GM19239 (cell line): ENCODE data around the gene SLC25A21.
"Not testable (repeated sequence)": the region's sequence is repeated elsewhere in the genome, so short reads cannot be mapped to it uniquely, and the experiment has no call there.

Experiments used
- DNase-seq: peaks from one replicate; pipeline ENCODE4 v3.0.0; 2011; ENCODE audit warnings: low spot score; ENCODE audit not compliant: insufficient read length
- FAIRE-seq: peaks from 2 replicates; lab custom pipeline; 2011; peaks lifted over from hg19 to GRCh38; lab: Jason Lieb, UNC

The SLC25A21 gene

DNA sequence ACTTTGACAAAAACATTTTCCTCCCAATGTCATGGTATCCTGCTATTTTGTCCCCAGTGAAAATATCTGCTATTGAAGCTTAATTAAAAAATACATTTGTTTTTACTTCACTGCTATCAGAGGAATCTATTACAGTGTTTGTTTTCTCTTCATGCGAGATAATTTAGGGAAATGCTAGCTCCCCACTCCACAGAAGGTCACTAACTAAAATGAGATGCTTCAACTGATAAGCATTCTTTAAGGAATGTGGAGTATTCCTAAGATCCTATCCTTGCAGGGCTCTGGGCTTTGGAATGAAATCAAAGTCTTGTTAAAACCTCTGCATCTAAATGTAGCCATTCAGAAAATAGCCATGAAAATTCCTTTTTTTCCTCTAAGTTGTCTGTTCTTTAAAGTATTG lies 471.3 kb downstream of the SLC25A21 start:
- no peak for FAIRE-seq
- DNase-seq, result no peak

DNA sequence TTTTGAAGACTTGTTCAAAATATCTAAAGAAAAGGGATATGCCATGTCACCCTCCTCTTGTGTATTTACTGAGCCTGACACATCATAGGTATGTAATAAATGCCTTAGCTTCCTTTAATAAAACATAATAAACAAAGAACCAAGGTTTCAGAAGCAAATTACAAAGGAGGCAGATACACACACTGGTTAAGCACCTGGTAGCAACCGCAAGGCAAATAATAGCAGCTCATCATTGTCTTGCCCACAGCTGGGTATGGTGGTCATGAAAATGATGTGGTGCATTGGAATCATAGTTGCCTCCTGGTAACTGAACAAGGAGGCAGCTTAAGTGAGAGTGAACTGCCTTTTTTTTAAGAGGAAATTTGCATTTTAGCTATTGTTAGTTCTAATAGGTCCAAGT lies 471.8 kb downstream of the SLC25A21 start:
- no peak for FAIRE-seq
- no peak for DNase-seq

DNA sequence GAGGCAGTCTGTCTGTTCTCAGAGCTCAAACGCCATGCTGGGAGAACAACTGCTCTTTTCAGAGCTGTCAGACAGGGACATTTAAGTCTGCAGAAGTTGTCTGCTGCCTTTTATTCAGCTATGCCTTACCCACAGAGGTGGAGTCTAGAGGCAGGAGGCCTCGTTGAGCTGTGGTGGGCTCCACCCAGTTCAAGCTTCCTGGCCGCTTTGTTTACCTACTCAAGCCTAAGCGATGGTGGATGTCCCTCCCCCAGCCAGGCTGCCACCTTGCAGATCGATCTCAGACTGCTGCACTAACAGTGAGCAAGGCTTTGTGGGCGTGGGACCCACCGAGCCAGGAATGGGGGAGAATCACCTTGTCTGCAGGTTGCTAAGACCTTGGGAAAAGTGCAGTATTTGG lies 473.0 kb downstream of the SLC25A21 start:
- not testable (repeated sequence) for DNase-seq

DNA sequence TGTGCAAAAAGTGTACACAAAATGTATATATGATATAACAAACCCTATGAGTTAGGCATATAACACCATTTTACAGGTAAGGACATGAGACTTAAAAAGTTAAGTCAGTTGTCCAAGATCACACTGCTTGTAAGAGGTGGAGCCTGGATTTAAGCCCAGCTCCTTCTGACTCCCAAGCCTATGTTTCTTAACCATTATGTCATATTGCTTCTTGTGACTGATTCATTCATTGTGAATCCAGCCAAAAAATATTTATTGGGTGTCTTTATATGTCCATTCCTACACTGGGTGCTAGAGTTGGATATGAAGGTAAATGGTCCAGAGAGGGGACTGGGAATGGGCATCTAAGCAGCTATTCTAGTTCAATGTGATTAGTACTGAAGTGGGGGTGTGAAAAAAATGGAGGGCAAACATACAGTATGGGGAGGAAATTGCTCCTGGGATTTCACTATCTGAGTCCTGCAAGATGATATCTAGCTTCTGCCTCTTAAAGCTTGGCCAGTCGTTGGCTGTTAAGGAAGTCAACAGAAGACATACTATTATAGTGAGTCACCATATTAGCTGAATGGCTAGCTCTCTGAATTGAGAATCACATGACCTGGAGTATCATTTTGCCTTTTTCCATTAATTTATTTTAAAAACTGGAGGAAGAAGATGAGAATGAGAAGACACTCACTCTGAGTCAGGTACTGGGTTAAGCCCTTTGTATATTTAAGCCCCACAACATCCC lies 481.9 kb downstream of the SLC25A21 start:
- FAIRE-seq (no peak), DNase-seq (no peak)

More for the DNA sequence above, 473.0 kb downstream of the SLC25A21 start:
- not testable (repeated sequence) for FAIRE-seq

DNA sequence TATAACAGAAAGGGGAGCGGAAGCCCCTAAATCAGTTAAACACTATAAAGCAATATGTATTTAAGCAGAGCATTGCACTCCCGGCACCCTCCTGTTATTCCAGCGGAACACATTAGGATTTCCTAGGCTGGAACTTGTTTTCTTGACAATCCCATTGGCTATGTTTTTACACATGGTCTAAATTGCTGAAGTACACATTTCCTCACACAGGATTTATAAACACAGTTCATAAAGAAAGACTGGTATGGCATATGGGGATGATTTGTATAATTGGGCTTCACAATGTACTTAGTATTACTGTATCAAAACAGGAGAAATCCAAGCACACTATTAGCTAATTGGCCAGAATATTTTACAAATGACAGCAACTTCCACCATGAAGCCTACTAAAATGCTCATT lies 487.5 kb downstream of the SLC25A21 start:
- no peak for FAIRE-seq
- no peak for DNase-seq

DNA sequence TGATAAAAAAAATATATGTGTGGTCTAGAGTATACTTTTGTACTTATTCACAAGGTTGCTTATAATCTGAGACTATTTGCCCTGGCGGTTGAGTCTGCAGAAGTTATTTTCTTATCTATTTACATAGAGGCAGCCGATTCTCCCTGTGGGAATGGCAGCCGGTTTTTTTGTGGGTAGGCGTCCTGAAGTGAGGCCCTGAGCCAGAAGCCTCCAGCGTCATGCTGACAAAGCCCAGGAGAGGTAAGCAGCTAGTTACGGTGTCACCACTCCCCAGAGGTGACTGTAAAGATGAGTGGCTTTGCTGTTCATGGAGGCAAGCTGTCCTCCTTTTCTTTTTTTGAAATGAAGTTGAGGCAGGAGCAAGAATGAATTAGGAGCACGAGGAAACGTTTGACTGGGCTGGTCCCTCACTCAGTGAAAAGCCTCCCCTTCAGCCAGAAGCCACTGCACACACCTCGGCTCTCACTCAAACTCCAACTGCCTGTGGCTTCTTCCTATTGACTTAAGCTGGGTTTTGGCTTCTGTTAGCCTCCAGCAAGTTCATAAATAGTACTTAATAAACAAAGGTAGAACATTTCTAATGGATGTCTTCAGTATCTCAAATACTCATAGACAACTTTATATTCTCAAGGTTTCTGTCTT lies 489.2 kb downstream of the SLC25A21 start:
- FAIRE-seq (no peak), DNase-seq (no peak)

DNA sequence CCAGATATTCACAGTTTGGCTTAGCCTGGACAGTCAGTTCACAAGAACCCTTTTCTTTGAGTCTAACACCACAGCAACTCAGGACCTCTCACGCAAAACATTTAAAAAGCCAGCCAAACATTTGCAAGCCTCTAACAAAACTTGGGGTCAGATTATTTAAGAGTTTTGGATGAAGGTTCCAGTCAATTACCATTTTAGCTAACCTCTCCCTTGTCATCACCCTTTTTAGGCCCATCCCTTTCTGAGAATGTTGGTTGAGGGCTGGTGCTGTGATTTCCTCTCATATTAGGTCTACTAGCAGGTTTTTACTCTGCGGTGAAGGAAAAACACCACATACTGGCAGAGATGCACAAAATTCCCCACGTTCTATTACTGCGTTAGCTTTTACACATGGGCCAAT lies 490.1 kb downstream of the SLC25A21 start:
- FAIRE-seq (no peak), DNase-seq (no peak)

DNA sequence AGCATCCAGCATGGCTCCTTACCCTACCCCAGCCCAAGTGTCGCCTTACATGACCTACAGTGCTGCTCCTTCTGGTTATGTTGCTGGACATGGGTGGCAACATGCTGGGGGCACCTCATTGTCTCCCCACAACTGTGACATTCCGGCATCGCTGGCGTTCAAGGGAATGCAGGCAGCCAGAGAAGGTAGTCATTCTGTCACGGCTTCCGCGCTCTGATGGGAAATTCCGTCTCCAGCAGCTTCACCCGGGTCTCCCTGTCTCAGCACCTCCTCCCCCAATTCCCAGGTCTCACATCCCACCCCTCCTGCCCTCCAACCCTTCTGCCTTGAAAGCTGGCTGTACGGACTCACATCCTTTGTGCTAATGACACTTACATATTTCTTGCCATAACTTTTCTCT lies 496.2 kb downstream of the SLC25A21 start:
- FAIRE-seq (no peak), DNase-seq (no peak)

DNA sequence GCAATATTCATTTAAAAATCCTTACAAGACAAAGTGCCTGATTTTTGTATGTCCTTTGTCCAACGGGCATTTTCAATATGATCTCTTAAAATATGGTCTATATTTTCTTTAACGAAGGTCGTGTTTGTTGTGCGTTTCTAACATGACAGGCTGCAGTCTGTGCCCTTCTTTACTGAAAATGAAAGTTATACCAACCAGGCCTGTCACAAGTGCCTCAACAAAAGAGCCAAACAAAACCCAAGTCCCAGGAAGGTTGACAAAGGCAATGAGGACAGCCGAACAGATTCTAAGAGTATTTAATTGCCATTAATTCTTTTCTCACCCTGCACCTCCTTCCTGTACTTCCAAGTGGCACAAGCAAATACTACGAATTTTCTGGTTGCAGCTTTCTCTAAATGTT lies 496.8 kb downstream of the SLC25A21 start:
- no peak for FAIRE-seq
- DNase-seq, result no peak

DNA sequence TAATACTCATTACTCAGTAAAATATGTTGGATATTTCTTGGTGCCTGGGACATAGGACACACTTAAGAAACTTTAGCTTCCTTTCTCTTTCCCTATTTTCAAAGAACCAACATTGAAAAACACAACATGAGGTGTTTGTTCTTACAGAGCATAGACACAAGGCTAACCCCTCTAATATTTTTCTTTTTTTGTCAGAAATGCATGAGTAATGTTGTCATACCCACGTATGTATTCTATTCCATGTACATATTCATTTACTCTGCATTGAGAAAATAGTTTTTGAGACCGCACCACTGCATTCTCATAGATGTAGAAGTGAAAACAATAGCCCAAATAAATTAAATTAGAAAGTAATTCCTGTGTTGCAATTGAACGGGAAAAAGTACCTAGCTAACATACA lies 497.7 kb downstream of the SLC25A21 start:
- DNase-seq (no peak), FAIRE-seq (no peak)

DNA sequence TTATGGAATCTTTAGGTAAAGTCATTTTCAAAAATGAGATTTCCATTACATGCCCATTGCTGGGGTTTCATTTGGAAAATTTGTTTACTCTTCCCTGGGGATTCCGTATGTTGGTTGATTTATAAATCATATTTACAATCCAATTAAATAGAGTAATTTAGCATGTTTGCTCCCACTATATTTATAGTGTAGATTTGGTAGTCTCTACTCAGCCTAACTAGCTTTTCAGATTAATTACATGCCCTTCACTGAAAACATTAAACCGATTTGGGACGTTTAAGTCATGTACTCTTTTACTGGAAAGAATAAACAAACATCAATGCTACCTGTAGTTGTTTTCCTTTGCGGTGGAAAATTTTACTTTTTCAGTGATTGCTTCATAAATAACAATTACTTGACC lies 500.3 kb downstream of the SLC25A21 start:
- FAIRE-seq (no peak), DNase-seq (no peak)

DNA sequence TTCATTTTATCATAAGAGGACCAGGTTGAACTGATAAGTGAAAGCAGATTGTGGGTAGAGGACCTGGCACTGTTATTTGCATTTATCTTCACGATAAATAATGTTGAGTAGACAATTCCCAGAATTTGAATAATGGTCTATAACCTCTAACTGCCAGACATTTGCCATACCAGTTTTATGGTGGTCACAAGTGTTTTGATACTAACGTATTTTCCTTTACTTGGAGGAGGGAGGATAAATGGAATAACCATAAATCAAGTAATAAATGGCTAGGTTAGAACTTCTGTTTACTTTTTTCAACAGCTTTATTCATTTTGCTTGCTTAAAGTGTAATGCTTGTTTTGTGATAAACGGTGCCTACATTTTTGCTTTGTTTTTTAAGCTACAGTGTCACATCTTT lies 501.3 kb downstream of the SLC25A21 start:
- DNase-seq (no peak), FAIRE-seq (no peak)

DNA sequence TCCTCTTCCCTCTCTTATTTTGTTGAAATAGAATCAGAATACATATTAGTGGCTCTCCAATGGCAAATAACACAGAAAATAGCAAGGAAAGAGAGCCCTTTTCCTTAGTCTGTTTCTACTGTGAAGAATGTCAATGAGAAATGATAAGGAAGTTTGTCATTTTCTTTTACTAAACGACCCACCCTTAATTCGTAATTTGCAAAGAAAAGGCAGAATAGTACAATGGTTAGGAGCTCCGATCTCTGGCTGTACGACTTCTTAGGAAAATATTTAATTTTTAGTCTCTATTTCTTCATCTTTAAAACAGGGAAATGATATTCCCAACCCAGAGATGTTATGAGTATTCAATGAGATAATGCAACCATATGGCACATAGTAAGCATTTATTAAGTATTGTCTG lies 504.7 kb downstream of the SLC25A21 start:
- FAIRE-seq (no peak), DNase-seq (no peak)

DNA sequence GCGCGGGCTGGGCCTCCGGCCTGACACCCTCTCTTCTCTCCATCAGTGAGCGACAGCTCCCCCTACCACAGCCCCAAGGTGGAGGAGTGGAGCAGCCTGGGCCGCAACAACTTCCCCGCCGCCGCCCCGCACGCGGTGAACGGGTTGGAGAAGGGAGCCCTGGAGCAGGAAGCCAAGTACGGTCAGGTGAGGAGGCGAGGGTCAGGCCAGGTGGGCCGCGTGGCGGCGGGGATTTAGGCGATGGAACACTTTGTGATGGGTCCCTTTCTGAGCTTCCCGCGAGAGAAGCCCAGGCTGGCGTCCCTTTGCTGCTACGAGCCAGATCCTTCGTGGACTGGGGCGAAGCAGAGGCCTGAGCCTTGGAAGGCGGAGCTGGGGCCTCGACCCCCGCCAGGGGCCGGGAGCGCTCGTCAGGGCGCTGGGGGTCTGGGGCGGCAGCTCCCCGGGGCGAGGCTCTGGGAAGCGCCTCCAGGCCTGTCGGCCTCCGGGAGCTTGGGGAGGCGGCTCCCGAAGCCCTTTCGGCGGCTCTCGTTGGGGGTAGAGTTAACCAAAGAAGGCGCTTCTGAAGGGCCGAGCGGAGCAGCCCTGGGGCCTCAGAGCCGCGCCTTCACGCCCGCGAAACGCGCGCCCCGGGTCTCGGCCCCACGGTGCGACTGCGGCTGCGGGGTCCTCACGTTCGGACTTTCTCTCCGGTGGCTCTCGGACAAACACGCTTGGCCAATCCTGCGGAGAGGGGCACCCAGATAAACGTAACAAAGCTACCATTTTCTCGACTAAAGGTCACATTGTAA lies 505.8 kb downstream of the SLC25A21 start:
- FAIRE-seq, result no peak
- DNase-seq, result no peak

DNA sequence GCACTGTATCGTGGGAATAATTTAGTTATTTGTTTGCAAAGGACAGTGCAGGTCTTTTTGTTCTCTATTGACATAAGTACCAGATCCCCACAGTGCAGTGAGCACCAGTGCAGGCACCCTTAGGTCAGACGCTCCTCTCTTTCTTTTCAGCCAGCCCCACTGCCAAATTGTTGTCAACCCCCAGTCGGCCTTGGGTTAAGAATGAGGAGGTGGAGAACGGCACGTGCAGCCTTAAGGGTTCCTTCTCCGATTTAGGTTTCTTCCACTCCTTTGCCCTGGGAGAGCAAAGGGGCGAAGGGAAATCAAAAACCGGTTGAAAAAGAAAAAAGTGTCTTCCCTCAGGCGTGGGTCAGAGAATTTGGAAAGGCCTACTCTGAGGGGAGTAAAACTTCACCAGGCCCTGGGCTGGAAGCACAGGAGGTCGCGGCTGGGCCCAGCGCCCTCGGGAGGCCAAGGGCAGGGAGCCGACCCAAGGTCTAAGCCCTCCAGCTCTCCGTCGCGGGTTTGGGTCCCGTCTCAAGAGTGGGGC lies 506.5 kb downstream of the SLC25A21 start:
- DNase-seq (no peak), FAIRE-seq (no peak)

DNA sequence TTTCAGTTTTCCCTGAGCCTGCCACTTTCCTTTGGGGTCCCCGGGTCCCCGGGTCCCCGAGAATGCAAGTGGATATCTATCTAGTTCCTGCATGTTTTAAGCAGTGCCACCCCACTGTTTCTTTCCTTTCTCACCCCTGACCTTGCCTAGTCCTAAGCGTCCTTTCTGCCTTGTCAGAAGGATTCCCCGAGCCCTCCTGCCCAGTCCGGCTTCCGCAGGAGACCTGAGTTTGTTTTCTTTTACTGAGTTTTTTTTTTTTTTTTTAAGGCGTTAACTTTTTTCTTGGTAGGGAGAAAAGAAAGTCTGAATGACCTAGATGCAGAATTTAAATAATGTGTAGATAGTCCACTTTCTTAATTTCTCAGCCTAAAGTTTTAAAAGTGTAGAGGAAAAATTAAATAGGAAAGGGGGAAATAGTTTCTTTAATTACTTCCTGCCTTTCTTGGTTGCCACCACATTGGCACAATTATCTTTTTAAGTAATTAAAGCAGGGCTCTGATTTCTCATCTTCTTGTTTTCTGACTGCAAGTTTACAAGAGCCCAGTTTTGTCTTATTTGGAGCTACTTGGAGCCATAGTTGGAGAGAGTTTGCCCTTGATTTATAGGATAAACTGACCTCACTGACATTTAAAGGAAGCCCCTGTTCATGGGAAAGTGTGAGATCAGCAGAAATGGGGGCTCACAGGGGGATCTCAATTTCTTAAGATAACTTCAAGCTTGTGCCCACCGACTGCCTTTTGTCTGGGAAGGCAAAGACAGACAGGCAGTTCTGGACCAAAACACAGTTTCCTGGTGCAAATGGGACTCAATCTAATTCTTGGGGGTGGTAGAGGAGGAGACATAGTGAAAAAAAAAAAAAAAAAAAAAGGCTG lies 507.8 kb downstream of the SLC25A21 start:
- FAIRE-seq (no peak), DNase-seq (no peak)

DNA sequence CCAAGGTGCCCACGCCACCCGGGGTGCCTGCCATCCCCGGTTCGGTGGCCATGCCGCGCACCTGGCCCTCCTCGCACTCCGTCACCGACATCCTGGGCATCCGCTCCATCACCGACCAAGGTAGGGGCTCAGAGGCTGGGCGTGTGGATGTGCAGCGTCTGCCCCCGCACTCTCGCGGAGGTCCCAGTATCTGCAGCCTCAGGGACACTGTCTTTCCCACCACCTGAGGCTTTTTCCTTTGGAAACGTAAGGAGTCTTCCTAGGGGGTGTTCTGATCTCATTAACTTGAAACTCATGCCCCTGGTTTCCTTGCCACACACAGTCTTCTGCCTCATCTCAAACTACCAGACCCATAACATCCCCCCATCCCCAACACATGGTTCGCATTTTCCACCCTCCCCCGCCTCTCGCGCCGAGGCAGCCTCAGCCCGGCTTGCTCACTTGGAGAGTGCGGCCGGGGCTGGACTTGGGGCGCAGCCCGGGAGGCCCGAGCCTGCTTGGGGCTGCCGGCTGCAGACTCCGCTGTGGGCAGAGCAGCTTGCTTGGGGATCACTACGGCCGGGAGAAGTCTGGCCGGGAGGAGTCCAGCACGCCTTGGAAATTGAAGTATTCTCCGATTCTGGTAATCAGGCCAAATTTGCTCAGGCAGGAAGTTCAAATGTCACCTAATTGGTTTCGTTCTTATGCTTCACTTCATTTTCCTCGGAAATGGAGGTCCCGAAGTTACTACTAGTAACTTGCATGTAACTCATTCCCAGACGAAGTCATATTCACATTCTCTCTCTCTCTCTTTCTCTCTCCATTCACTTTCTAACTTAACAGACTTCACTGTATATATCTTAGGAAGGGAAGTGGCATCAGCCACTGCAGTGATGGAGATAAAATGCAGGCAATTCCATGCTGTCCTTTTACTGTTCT lies 508.7 kb downstream of the SLC25A21 start:
- DNase-seq, result no peak
- FAIRE-seq, result no peak

DNA sequence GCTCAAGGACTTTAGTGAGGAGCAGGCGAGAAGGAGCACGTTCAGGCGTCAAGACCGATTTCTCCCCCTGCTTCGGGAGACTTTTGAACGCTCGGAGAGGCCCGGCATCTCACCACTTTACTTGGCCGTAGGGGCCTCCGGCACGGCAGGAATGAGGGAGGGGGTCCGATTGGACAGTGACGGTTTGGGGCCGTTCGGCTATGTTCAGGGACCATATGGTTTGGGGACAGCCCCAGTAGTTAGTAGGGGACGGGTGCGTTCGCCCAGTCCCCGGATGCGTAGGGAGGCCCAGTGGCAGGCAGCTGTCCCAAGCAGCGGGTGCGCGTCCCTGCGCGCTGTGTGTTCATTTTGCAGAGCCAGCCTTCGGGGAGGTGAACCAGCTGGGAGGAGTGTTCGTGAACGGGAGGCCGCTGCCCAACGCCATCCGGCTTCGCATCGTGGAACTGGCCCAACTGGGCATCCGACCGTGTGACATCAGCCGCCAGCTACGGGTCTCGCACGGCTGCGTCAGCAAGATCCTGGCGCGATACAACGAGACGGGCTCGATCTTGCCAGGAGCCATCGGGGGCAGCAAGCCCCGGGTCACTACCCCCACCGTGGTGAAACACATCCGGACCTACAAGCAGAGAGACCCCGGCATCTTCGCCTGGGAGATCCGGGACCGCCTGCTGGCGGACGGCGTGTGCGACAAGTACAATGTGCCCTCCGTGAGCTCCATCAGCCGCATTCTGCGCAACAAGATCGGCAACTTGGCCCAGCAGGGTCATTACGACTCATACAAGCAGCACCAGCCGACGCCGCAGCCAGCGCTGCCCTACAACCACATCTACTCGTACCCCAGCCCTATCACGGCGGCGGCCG lies 509.6 kb downstream of the SLC25A21 start:
- DNase-seq (no peak), FAIRE-seq (no peak)
